RWPE1 (cell line): ENCODE measurements around the gene COPS6.

Experiments used
- CTCF ChIA-PET: fragments of 350-600 bp; sonication (Branson Sonifier 250); formaldehyde crosslinking; extraction: SDS; loops from one replicate; lab custom pipeline; 2021; lab: Yijun Ruan, JAX
- POLR2A ChIA-PET: fragments of 400-600 bp; formaldehyde crosslinking; extraction: SDS; loops from one replicate; lab custom pipeline; 2020; ENCODE audit warnings: antibody characterized with exemption; ENCODE audit not compliant: low non-redundant PET; lab: Yijun Ruan, JAX
- DNase-seq: peaks from one replicate; pipeline ENCODE4 v3.0.0; 2012; ENCODE audit warnings: low spot score
- H3K27ac ChIP-seq: fragments of 450-650 bp; 2 replicates; pipeline ENCODE4 v1.5.1; 2017
- TF ChIP-seq, protein P1 (sequence below): fragments of 450-650 bp; conservative IDR thresholded peaks from 2 replicates; pipeline ENCODE4 v1.5.1; 2017; ENCODE audit warnings: low read depth, mild to moderate bottlenecking

Gene COPS6

DNA sequence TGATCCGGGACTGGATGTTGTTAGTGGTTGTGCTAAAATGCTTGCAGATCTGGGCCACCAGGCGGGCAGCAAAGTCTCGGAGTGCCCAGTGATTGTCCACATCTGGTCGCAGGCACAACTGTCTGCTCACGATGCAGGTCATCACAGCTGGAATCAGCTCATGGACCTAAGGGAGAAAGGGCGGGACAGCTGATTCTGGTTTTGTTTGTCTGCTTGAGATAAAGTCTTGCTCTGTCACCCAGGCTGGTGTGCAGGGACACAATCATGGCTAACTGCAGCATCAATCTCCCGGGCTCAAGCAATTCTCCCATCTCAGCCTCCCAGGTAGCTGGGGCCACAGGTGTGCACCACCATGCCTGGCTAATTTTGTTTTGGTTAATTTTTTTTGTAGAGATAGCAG lies 22.4 kb downstream of the COPS6 start:
- DNase-seq, result no peak
- TF ChIP-seq, protein P1, sequence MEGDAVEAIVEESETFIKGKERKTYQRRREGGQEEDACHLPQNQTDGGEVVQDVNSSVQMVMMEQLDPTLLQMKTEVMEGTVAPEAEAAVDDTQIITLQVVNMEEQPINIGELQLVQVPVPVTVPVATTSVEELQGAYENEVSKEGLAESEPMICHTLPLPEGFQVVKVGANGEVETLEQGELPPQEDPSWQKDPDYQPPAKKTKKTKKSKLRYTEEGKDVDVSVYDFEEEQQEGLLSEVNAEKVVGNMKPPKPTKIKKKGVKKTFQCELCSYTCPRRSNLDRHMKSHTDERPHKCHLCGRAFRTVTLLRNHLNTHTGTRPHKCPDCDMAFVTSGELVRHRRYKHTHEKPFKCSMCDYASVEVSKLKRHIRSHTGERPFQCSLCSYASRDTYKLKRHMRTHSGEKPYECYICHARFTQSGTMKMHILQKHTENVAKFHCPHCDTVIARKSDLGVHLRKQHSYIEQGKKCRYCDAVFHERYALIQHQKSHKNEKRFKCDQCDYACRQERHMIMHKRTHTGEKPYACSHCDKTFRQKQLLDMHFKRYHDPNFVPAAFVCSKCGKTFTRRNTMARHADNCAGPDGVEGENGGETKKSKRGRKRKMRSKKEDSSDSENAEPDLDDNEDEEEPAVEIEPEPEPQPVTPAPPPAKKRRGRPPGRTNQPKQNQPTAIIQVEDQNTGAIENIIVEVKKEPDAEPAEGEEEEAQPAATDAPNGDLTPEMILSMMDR, result no peak
- POLR2A ChIA-PET, result no interaction called here
- peak overlapping the region; percentile 36 for H3K27ac ChIP-seq
- CTCF ChIA-PET, result no interaction called here

DNA sequence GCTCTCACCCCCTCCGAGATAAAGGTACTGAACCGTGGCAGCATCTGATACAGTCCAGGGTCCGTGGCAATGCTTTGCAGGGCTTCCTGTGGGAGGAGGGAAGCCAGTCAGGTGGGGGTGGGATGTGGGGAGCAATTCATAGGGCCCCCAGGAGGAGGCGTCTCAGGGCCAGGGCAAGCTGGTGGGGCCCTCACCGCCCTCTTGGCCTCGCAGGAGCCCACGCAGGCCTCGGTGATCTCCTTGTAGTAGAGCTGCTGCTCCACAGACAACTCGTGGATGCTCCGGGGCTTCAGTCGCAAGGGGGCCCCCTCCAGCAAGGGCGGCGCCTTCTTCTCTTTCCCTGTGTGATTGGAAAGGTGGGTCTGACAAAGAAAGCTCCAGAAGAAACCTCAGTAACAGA lies 23.1 kb downstream of the COPS6 start:
- ChIA-PET CTCF (no interaction called here), POLR2A (no interaction called here)
- no peak for DNase-seq
- TF ChIP-seq, protein P1, result no peak
- peak overlapping the region; percentile 36 for H3K27ac ChIP-seq

DNA sequence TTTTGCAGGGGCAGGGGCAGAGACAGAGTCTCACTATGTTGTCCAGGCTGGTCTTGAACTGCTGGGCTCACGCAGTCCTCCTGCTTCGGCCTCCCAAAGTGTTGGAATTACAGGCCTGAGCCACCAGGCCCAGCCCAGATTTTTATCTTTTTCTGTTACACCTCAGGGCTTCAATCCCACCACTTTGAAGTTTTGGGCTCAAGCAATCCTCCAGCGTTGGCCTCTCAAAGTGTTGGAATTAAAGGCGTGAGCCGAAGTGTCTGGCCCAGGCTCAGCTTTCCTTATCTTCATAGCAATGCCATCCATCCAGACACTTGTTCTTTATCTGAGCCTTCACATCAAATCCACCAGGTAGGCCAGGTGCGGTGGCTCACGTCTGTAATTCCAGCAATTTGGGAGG lies 26.3 kb downstream of the COPS6 start:
- no peak for DNase-seq
- TF ChIP-seq, protein P1, result no peak
- ChIA-PET CTCF (no interaction called here), POLR2A (no interaction called here)
- H3K27ac ChIP-seq, result peak overlapping the region; percentile 36

DNA sequence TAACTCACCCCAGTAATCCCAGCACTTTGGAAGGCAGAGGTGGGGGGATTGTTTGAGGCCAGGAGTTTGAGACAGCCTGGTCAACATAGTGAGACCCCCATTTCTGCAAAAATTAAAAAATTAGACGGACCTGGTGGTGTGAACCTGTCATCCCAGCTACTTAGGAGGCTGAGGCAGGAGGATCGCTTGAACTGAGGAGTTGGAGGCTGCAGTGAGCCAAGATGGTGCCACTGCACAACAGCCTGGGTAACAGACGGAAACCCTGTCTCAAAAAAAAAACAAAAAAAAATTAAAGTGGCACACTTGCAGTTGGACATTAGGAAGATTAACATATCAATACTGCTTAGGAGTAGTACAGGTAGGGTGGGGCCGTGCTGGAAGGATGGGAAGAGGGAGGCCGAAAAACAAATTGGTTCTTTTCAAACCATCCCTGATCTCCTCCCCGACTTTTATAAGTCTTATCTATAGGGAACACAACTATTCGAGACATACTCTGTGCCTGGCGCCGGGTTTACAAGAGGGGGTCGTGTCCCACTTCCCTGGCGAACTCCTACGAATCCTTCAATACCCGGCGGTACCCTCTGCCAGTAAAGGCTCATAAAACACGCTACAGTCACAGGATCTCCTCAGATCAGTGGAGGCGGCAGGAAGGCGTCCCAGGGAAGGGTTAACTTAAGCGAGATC lies 29.8 kb downstream of the COPS6 start:
- TF ChIP-seq, protein P1, result no peak
- POLR2A ChIA-PET, result no interaction called here
- H3K27ac ChIP-seq, result peak overlapping the region; percentile 88
- CTCF ChIA-PET, result no interaction called here
- no peak for DNase-seq

DNA sequence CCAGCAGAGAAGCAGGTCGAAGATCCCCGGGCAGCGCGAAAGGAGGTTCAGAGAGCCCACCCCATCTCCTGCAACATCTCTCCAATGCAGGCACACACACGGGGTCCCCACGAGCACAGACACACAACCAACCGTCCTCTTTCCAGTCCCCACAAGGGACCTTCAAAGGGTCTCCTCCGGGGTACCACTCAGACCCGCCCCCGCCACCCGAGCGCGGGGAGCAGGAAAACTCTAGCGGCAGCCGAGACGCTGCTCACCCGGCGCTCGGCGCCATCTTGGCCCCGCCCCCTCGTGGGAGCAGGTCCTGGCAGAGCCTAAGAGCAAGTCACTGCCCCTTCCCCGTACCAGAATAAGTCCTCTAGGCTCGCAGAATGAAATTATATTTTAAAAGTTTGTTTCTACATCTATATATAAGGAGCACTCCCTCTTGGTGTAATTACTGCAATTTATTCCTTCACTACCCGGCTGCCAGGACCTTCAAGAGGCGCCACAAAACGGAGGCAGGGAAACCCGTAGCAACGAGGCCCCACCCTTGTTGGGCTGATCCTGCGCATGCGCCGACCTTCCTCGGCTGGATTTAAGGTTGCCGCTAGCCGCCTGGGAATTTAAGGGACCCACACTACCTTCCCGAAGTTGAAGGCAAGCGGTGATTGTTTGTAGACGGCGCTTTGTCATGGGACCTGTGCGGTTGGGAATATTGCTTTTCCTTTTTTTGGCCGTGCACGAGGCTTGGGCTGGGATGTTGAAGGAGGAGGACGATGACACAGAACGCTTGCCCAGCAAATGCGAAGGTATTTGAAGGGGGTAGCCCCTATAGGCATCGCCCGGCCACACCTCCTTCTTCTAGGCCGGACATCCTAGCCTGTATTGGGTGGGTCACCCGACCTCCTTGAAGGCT lies 30.6 kb downstream of the COPS6 start, which contains the start of the genes CNPY4 and TAF6:
Gene CNPY4 (plus strand): TSS at position 563 of the 898 bp plus-strand sequence. CDS start 111 bp downstream, at position 674.
Gene TAF6 (minus strand): TSS at position 287 of the 898 bp plus-strand sequence. CDS start 5,149 bp downstream, outside the sequence.
- TF ChIP-seq, protein P1, result no peak
- POLR2A ChIA-PET, result interaction anchor here (0.9 kb wide), 1 partner anchor 18 kb away, joined by 3 read pairs; the partner anchor contains the start of genes AP4M1 and MCM7
- H3K27ac ChIP-seq, result peak within 1 kb of the TSS; percentile 88
- DNase-seq, result peak; percentile 99
- CTCF ChIA-PET, result no interaction called here
